ENCODE results near the gene HBM.

HBM gene, protein sequence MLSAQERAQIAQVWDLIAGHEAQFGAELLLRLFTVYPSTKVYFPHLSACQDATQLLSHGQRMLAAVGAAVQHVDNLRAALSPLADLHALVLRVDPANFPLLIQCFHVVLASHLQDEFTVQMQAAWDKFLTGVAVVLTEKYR

DNA sequence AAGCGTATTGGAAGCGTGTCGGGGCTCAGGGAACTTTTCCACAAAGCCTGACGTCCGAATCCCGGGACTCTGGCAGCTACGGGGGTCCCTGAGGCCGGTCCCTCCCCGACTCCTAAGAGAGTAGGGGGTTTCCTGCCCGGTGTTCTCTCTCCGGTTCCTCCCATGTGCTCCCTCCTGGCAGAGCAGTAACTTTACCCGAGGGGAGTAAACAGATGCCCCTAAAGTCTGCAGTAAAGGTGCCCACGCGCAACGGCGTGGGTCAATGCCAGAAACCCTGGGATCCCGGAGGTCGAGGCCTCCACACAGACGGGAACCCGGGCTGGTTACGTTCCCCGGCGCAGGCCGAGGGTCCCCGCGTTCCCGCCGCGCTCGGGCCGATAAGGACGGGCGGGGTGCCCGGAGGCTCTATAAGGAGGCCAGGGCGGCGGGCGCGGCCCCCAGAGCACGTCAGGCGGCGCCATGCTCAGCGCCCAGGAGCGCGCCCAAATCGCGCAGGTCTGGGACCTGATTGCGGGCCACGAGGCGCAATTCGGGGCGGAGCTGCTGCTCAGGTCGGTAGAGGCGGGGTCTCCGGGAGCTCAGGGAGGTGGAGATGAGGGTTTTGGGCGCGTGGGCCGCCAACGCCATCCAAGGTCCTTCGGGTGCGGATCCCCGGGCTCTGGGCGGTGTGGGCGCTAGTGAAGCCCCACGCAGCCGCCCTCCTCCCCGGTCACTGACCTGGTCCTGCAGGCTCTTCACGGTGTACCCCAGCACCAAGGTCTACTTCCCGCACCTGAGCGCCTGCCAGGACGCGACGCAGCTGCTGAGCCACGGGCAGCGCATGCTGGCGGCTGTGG lies at the start of gene HBM:
Gene HBM (plus strand): TSS at position 440 of the 836 bp plus-strand sequence. CDS start 20 bp downstream, at position 460.
- in situ Hi-C loops (cut with MboI; ENCODE audit: low pct_unique_long_range_greater_than_20kb, low sequenced_read_pairs, unreplicated experiment): no loop called here
- TF ChIP-seq, protein P1, sequence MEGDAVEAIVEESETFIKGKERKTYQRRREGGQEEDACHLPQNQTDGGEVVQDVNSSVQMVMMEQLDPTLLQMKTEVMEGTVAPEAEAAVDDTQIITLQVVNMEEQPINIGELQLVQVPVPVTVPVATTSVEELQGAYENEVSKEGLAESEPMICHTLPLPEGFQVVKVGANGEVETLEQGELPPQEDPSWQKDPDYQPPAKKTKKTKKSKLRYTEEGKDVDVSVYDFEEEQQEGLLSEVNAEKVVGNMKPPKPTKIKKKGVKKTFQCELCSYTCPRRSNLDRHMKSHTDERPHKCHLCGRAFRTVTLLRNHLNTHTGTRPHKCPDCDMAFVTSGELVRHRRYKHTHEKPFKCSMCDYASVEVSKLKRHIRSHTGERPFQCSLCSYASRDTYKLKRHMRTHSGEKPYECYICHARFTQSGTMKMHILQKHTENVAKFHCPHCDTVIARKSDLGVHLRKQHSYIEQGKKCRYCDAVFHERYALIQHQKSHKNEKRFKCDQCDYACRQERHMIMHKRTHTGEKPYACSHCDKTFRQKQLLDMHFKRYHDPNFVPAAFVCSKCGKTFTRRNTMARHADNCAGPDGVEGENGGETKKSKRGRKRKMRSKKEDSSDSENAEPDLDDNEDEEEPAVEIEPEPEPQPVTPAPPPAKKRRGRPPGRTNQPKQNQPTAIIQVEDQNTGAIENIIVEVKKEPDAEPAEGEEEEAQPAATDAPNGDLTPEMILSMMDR (IDR thresholded peaks at IDR 0.05; ENCODE audit: extremely low read depth, insufficient read depth, missing control alignments): no peak
- DNase-seq (ENCODE audit: low spot score): peak; percentile 57

DNA sequence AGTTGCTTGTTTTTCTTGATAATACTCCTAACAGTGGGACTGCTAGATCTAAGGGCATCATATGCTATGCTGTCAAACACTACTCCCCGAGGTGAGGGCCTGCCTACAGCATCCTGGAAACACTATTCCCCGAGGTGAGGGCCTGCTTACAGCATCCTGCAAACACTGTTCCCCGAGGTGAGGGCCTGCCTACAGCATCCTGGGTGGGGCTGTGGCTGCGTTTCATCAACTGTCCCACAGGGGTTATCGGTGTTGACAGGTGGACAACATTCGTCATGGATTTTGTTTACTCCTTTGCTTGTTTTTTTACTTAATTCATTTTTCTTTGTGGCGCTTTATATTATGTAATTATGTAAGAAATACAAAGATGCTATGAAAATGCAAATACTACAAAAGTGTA lies 49.8 kb upstream of the HBM start:
- in situ Hi-C loops (cut with MboI; ENCODE audit: low pct_unique_long_range_greater_than_20kb, low sequenced_read_pairs, unreplicated experiment): no loop called here

DNA sequence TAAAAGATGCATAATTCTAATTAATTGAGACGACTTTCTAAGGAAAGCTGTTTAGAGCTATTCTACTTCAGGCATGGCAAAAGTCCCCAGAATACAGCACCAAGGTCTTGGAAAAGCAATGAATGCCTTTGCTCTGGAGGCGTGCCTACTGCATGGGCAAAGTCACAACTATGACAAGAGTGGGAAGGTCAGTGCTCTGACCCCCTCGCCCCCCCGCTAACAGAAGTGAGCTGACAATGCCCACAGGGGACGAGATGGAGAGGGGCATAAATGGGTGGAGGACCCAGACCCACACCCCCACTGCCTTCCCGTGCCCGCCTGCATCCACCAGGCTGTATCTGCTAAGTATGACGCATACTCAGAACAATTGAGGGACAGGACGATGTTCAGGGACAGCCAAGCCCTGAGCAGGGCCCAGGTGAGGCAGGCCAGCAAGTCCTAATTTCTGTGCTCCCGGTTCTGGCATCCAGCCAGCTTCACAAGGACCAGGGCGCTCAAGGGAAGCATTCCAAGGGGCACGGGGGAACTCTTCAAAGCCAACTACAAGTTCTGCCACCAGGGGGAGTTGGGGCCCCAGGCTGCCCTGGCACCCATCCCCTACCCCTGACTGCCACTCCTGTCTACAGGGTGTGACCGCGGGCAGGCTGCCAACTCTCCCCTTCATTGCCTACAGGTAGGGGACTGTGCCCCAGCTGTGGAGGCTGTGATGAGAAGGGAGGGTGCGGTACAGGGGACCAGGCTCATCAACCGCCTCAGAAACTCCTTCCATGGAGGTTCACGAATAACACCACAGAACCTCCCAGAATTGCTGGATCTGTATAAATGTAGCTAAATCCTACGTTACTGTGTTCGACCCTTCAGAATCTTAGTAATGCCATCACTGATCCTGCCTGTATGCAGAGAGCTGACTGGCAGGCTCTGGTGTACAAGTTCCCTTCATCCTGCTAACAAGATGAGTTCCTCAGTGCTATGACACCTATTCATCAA lies 48.1 kb upstream of the HBM start:
- DNase-seq (ENCODE audit: low spot score): peak; percentile 70
- in situ Hi-C loops (cut with MboI; ENCODE audit: low pct_unique_long_range_greater_than_20kb, low sequenced_read_pairs, unreplicated experiment): no loop called here
- TF ChIP-seq, protein P1 (IDR thresholded peaks at IDR 0.05; ENCODE audit: extremely low read depth, insufficient read depth, missing control alignments): peak; percentile 77

More for the DNA sequence above, 49.8 kb upstream of the HBM start:
- DNase-seq (ENCODE audit: low spot score): no peak
- TF ChIP-seq, protein P1 (IDR thresholded peaks at IDR 0.05; ENCODE audit: extremely low read depth, insufficient read depth, missing control alignments): no peak

DNA sequence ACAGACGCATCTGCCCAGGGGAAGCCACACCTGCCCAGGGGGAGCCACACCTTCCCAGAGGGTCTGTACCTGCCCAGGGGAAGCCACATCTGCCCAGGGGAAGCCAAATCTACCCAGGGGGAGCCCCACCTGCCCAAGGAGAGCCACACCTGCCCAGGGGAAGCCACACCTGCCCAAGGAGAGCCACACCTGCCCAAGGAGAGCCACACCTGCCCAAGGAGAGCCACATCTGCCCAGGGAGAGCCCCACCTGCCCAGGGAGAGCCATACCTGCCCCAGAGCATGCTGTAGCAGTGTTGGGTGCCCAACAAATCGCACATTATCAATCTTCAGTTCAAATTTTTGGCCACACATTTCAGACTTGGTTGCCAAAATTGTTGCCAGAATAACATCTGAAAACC lies 46.9 kb upstream of the HBM start:
- in situ Hi-C loops (cut with MboI; ENCODE audit: low pct_unique_long_range_greater_than_20kb, low sequenced_read_pairs, unreplicated experiment): no loop called here
- TF ChIP-seq, protein P1 (IDR thresholded peaks at IDR 0.05; ENCODE audit: extremely low read depth, insufficient read depth, missing control alignments): no peak
- DNase-seq (ENCODE audit: low spot score): no peak

DNA sequence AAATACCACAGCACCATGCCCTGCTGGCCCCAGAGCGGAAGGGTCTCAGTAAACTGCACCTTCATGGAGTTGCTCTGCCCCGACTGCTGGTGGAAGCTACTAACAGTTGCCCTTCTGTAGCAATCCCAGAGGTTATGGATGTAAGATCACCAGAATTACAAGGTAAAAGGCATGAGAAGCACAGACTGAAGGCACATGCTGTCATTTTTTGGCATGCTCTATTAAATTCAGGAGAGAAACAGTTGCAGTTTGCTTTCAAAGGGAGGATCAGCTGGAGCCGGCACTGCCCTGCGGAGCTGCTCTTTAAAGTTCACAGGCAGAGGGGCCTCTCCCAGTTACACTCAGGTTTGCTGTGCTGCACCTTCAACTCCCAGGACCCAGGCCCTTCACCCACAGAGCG lies 46.5 kb upstream of the HBM start:
- in situ Hi-C loops (cut with MboI; ENCODE audit: low pct_unique_long_range_greater_than_20kb, low sequenced_read_pairs, unreplicated experiment): no loop called here
- TF ChIP-seq, protein P1 (IDR thresholded peaks at IDR 0.05; ENCODE audit: extremely low read depth, insufficient read depth, missing control alignments): no peak

DNA sequence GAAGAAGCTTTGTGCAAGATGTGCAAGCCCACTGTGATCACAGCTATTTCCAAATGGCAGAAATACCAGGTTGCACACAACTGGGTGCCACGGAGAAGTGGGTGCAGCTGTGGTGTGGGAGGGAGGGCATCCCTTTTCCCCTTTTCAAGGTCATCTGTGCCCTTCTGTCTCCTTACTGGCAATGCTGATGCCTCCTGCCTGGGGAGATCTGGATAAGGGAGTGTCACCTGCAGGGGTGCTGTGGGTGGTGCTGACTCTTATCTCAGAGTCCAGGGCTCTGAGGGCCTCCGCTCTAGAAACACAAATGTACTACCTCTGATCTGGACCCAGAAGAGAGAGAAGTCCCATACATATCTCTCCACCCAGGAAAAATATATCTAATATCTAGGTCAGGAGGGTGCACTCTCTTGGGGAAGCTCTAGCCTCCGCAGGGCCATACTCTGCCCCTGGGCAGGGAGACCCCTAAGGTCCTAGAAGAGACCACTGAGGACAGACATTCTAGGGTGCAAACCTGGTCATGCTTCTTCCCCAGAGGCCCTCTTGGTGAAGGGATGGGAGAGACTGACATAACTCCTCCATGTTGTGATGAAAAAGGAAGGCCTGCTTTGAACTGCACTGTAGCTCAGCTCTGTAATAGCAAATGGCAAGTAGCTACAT lies 45.8 kb upstream of the HBM start:
- no peak for DNase-seq (ENCODE audit: low spot score)
- TF ChIP-seq, protein P1 (IDR thresholded peaks at IDR 0.05; ENCODE audit: extremely low read depth, insufficient read depth, missing control alignments): no peak

More for the DNA sequence above, 46.5 kb upstream of the HBM start:
- DNase-seq (ENCODE audit: low spot score): no peak

More for the DNA sequence above, 45.8 kb upstream of the HBM start:
- in situ Hi-C loops (cut with MboI; ENCODE audit: low pct_unique_long_range_greater_than_20kb, low sequenced_read_pairs, unreplicated experiment): no loop called here
